Measurements from ENCODE around the gene TNNT3.
"Not testable (repeated sequence)": the region's sequence is repeated elsewhere in the genome, so short reads cannot be mapped to it uniquely, and the experiment has no call there.

TNNT3 gene

DNA sequence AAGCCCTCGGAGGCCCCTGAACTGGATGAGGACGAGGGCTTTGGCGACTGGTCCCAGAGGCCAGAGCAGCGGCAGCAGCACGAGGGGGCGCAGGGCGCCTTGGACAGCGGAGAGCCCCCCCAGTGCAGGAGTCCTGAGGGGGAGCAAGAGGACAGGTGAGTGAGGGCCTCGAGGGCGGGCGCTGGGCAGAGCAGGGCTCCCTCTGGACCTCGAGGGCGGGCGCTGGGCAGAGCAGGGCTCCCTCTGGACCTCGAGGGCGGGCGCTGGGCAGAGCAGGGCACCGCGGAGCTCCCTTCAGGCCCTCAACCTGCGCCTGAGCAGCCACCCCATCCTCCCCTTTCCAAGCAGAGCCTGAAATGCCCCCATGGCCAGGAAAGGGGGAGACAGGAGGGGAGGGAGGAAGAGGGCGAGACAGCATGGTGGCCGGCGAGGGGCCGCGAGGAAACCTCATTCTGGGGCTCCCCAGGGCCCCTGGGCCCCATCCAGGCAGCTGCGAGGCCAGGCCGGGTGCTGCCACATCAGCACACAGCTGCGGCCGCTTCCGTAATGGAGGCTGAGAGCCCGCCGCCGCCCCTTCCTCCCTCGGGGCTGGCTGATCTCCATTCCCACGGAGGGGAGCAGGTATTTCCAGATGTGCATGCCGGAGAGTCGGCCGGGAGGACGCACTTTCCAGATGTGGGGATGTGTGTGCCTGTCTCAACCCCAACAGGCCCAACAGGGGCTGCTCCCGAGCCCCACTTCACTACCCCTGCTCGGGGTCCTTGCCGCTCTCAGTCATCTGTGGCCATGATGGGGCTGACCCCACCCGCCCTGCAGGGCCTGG is 37.9 kb upstream of the TNNT3 start:
- no peak for DNase-seq

- peak; percentile 79 to 84 for DNase-seq
Measured at GRCh38 chr11:1882265-1883238, 37.0 kb upstream of the TNNT3 start.

DNA sequence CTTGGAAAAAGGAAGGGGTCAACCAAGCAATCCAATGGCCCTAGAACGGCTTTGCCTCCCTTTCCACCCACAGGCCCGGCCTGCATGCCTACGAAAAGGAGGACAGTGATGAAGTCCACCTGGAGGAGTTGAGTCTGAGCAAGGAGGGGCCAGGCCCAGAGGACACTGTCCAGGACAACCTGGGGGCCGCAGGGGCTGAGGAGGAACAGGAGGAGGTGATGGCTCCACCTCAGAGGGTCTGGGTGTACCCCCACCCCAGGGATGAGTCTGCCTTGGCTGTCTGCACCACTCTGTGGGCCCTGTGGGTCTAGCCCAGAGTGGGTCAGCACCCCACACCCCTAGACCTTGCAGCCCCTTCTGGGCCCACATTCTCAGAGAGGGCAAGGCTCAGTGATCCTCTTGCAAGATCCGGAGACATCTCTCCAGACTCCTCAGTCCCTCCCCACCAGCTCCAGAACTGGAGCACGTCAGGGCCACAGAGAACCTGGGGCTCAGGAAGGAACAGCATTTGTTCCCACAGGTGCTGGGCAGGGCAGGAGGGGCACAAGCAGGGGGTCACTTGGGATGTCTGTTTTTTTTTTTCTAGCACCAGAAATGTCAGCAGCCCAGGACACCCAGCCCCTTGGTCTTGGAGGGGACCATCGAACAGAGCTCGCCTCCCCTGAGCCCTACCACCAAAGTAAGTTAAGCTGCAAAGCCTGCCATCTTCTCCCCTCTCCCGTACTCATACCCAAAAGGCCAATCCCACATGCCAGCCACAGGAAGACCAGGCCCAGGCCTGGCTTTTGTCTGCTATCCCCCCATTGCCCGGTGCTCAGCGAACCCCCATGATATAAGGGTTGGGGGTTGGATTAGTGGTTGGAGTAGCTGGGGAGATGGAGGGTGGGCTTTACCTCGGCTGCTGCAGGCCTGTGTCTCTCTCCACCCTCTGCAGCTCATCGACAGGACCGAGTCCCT is 35.9 kb upstream of the TNNT3 start:
- no peak for DNase-seq

- DNase-seq, result no peak
Measured at GRCh38 chr11:1884303-1884700, 35.2 kb upstream of the TNNT3 start.

DNA sequence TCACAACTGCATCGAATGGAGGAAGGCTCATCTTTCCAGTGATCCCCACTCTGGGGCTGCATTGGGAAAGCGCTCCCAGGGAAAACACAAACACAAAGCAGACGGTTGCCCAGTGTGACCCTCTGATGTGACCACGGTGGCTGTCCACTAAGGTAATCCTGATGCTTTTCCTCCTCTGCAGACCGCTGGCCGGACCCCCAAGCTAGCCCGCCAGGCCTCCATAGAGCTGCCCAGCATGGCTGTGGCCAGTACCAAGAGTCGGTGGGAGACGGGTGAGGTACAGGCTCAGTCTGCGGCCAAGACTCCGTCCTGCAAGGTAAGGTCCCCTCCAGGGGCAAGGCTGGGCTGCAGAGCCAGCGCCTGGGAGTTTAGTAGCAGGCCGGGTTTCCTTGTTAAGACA is 33.0 kb upstream of the TNNT3 start:
- not testable (repeated sequence) for DNase-seq

- no peak for DNase-seq
Measured at GRCh38 chr11:1887451-1888346, 31.8 kb upstream of the TNNT3 start.

DNA sequence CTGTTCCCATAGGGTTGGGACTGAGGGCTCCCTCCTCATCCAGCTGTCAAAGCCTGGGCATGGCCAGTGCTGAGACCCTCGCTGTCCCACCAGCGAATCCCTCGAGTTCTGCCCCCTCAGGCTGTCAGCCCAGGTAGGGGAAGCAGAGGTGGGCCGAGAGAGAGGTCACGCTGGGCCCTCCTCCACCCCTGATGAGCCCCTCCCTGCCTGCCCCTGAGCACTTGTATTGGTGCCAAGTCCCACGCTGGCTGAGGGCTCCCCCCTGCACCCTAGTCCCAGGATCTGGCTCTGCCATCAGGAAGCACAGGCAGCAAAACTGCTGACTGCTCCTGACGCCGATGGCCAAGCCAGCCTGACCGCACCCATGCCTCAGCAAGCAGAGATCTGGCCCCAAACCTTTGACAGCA is 31.2 kb upstream of the TNNT3 start:
- DNase-seq, result no peak

- DNase-seq, result no peak
Measured at GRCh38 chr11:1888811-1889210, 30.7 kb upstream of the TNNT3 start.

DNA sequence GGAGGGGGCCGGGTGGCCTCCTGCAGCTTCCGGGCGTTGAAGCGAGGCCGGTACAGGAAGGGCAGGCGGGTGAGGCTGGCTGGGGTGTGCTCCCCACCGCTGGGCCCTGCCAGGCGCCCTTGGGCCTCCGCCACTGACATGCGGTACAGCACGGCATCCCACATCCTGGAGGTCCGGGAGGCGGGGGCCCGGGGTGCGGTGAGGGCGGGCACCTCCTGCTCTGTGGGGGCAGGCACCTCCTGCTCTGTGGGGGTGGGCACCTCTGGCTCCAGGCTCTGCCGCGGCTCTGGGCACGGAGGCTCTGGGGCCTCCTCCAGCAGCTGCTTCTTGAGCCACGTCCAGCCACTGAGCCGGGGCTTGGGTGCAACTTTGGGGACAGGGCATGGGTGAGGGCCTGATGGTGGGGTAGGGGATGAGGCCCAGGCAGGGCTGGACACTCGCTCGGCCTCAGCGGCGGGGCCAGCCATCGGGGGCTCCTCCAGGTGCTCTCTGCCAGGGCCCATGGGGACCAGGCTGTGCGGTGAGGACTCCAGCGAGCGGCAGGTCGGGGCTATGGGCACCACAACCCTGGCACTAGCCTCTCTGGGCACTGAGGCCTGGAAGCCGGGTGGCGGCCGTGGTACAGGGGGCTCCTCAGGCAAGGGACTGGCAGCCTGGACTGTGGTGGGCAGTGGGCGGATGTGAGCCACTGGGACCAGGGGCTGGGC is 30.1 kb upstream of the TNNT3 start:
- peak; percentile 73 to 79 for DNase-seq

DNA sequence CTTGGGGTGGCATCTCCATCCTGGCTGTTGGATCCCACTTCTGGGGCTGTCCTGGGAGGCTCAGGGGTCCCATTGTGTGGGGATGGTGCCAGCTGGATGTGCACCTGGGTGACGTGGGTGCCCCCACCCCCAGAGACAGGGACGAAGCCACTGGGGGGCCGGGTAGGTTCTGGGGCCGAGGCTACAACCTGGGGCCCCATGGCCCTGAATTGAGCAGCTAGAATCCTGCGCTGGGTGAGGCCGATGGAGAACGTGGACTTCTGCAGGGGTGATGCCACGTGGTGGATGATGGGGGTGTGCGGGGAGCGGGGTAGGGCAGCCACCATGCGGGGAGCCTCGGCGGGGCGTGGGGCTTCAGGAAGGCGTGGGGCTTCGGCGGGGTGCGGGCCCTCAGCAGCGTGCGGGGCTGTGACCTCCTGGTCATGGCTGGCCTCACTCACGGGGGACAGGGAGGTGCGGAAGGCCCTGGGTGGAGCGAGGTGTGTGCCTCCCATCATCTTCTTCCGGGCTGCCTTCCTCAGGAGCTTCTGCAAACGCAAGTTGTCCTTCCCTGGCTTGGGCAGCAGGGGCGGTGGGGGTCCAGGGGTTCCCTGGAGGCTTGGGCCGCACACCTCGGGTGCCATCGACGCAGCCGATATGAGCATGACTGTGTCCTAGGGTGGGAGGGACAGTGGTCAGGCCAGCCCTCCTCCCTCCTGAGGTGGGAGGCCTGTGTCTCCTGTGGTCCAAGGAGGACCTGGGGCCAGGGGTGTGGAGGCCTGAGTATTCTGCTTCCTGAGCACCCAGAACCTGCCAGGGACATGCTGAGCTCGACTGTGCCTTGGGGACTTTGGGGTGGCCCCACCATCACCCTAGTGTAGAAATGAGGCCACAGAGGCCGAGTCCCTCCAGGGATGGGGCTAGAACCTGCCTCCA is 29.3 kb upstream of the TNNT3 start:
- no peak for DNase-seq

DNA sequence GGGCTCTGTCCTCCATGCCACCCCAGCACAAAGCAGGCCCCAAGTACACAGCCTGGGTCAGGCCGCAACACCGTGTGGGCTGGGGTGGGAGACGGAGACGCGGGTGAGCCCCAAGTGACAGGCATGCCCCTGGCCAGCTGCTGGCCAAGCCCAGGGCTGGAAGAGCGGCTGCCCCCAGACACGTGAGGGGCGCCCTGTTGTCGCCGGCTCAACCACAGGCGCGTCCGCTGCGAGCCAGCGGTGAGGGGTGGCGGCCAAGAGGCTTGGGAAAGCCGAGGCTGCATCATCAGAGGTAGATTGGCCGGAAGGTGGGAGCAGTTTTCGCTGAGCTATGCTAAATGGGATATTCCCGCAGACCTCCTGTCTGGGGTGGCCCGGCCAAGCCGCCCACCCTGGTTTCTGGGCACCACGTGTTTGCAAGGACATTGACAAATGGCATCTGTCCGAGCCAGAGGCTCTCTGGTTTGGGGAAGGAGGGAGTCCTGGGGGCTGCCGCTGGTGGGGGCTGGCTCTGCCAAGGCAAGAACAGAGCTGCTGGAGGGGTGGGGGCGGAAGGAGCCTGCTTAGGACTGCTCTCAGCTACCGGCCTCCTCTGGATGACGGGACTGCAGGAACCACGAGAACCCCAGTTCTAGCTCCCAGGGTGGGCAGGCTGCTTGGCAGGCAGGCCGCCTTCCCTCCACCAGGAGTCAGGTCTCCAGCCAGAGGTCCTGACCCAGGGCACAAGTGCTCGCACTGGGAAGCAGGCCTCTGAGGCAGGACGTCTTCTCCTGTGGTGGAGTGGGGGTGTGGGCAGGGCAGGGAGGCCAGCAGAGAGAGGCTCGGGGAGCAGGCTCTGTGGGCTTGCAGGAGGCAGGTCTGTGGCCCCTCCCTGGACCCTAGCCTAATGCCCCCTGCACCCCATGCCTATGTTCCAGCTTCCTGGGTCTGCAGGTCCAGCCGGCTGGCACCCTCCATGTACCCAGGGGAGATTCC is 28.4 kb upstream of the TNNT3 start:
- no peak for DNase-seq

GRCh38 chr11:1891831-1892115 is 27.7 kb upstream of the TNNT3 start, which contains the start of gene PRR33:
Gene PRR33 (minus strand): TSS chr11:1891895. CDS start chr11:1890584, 1,311 bp downstream.
- no peak for DNase-seq

DNA sequence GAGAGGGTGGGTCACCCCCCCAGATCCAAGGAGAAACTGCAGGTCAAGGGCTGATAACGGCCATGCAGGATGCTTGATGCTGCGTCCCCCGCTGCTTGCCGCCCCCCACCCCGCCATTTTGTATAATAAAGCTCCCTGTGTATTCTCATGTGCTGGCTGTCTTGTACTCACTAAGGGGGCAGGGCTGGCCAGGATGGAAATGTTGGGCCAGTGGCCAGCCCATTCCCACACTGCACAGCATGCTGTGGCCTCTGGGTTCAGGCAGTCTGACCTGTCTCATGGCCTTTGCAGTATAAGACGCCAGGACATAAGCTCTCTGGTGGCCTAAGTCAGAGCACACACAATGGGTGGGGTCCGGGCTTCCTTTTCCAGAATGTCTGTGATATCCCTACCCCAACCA is 27.4 kb upstream of the TNNT3 start:
- no peak for DNase-seq

DNA sequence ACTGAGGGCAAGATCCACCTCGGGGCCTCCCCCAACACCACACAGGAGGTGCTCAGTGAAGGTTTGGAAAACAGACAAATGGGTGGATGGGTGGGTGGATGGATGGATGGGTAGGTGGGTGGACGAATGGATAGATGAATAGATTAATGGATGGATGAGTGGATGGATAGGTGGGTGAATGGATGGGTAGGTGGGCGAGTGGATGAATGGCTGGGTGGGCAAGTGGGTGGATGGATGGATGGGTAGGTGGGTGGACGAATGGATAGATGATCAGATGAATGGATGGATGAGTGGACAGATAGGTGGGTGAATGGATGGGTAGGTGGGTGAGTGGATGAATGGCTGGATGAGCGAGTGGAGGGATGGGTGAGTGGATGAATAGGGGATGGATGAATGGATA is 26.9 kb upstream of the TNNT3 start:
- no peak for DNase-seq

GRCh38 chr11:1893581-1894359 is 25.7 kb upstream of the TNNT3 start:
- no peak for DNase-seq

DNA sequence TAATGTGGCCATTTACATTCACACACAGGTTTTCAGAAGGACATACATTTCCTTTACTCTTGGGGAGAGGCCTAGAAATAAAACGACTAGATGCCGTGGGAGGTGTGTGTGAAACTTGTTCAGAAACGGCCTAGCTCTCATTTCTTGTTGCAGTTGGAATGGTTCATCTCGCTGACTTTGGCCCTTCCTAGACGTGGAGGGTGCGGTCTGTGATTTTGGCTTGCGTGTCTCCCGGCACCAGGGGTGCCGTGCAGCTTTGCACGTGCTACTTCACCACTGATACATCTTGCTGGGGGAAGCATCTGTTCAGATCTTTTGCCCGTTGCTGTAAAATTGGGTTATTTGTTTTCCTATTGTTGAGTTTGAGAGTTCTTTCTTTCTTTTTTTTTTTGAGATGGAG is 24.7 kb upstream of the TNNT3 start:
- DNase-seq, result no peak

- no peak for DNase-seq
Measured at GRCh38 chr11:1896468-1896867, 23.0 kb upstream of the TNNT3 start.

- DNase-seq, result no peak
Measured at GRCh38 chr11:1896923-1897322, 22.6 kb upstream of the TNNT3 start.
